HEK293 (cell line): ENCODE data around the gene NPEPL1.

Experiments
- REST ChIP-seq: fragments of 450-650 bp; formaldehyde crosslinking; IDR thresholded peaks from 2 replicates; pipeline ENCODE4 v1.5.1; 2016; ENCODE audit warnings: missing biosample characterization, missing genetic modification characterization
- WT1 ChIP-seq: fragments of 450-650 bp; formaldehyde crosslinking; IDR thresholded peaks from 2 replicates; pipeline ENCODE4 v1.5.1; 2016; ENCODE audit warnings: missing biosample characterization, missing genetic modification characterization
- ZNF121 ChIP-seq: fragments of 450-650 bp; formaldehyde crosslinking; IDR thresholded peaks from 2 replicates; pipeline ENCODE4 v1.5.1; 2016; ENCODE audit warnings: missing biosample characterization, missing genetic modification characterization
- ZNF184 ChIP-seq: fragments of 450-650 bp; IDR thresholded peaks from 2 replicates; pipeline ENCODE4 v1.5.1; 2018; ENCODE audit warnings: missing biosample characterization, mild to moderate bottlenecking, missing genetic modification characterization
- ZNF19 ChIP-seq: fragments of 450-650 bp; formaldehyde crosslinking; IDR thresholded peaks from 2 replicates; pipeline ENCODE4; 2016; ENCODE audit warnings: missing biosample characterization, missing genetic modification characterization, low read depth
- ZNF274 ChIP-seq, 2 experiments: fragments of 200-500 bp in 1 of 2; fragments of 450-650 bp in 1 of 2; sonication (Bioruptor generic) in 1 of 2; formaldehyde crosslinking in 1 of 2; IDR thresholded peaks; 2 replicates each; pipeline versions ENCODE4 v1.5.1 to v1.6.1; 2014 to 2016; ENCODE audit warnings: borderline replicate concordance in 1 of 2, inconsistent platforms in 1 of 2, low read length in 1 of 2, missing biosample characterization in 1 of 2, missing genetic modification characterization in 1 of 2
- ZNF501 ChIP-seq: fragments of 450-650 bp; formaldehyde crosslinking; IDR thresholded peaks from 2 replicates; pipeline ENCODE4 v1.5.1; 2016; ENCODE audit warnings: missing biosample characterization, missing genetic modification characterization
- ZSCAN18 ChIP-seq: fragments of 450-650 bp; formaldehyde crosslinking; IDR thresholded peaks from 2 replicates; pipeline ENCODE4 v1.5.1; 2016; ENCODE audit warnings: missing biosample characterization, missing genetic modification characterization
- TF ChIP-seq, protein P1 (sequence below): fragments of 450-650 bp; formaldehyde crosslinking; IDR thresholded peaks from 2 replicates; pipeline ENCODE4 v1.5.1; 2016; ENCODE audit warnings: missing biosample characterization, missing genetic modification characterization
- TF ChIP-seq, protein P2 (sequence below): fragments of 450-650 bp; formaldehyde crosslinking; IDR thresholded peaks from 2 replicates; pipeline ENCODE4 v1.5.1; 2017; ENCODE audit warnings: missing biosample characterization, missing genetic modification characterization
- TF ChIP-seq, protein P3 (sequence below): fragments of 450-650 bp; formaldehyde crosslinking; IDR thresholded peaks from 2 replicates; pipeline ENCODE4 v1.5.1; 2016; ENCODE audit warnings: missing biosample characterization, missing genetic modification characterization

GRCh38 chr20:58702859-58703648 is 10.5 kb downstream of the NPEPL1 start:
- TF ChIP-seq ZNF501 (tag by site-specific recombination) (no peak), ZSCAN18 (no peak), REST (tag by site-specific recombination) (no peak), ZNF184 (tag by site-specific recombination) (no peak), ZNF121 (tag by site-specific recombination) (no peak), ZNF19 (tag by site-specific recombination) (no peak), WT1 (tag by site-specific recombination) (no peak), ZNF274 (IDR thresholded peaks at IDR 0.05; ENCODE audit: low read length) (no peak), ZNF274 (tag by site-specific recombination; IDR thresholded peaks at IDR 0.05; ENCODE audit: borderline replicate concordance) (no peak)
- TF ChIP-seq, protein P1, sequence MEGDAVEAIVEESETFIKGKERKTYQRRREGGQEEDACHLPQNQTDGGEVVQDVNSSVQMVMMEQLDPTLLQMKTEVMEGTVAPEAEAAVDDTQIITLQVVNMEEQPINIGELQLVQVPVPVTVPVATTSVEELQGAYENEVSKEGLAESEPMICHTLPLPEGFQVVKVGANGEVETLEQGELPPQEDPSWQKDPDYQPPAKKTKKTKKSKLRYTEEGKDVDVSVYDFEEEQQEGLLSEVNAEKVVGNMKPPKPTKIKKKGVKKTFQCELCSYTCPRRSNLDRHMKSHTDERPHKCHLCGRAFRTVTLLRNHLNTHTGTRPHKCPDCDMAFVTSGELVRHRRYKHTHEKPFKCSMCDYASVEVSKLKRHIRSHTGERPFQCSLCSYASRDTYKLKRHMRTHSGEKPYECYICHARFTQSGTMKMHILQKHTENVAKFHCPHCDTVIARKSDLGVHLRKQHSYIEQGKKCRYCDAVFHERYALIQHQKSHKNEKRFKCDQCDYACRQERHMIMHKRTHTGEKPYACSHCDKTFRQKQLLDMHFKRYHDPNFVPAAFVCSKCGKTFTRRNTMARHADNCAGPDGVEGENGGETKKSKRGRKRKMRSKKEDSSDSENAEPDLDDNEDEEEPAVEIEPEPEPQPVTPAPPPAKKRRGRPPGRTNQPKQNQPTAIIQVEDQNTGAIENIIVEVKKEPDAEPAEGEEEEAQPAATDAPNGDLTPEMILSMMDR: no peak
- TF ChIP-seq, protein P2, sequence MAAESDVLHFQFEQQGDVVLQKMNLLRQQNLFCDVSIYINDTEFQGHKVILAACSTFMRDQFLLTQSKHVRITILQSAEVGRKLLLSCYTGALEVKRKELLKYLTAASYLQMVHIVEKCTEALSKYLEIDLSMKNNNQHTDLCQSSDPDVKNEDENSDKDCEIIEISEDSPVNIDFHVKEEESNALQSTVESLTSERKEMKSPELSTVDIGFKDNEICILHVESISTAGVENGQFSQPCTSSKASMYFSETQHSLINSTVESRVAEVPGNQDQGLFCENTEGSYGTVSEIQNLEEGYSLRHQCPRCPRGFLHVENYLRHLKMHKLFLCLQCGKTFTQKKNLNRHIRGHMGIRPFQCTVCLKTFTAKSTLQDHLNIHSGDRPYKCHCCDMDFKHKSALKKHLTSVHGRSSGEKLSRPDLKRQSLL (tag by site-specific recombination): no peak
- TF ChIP-seq, protein P3, sequence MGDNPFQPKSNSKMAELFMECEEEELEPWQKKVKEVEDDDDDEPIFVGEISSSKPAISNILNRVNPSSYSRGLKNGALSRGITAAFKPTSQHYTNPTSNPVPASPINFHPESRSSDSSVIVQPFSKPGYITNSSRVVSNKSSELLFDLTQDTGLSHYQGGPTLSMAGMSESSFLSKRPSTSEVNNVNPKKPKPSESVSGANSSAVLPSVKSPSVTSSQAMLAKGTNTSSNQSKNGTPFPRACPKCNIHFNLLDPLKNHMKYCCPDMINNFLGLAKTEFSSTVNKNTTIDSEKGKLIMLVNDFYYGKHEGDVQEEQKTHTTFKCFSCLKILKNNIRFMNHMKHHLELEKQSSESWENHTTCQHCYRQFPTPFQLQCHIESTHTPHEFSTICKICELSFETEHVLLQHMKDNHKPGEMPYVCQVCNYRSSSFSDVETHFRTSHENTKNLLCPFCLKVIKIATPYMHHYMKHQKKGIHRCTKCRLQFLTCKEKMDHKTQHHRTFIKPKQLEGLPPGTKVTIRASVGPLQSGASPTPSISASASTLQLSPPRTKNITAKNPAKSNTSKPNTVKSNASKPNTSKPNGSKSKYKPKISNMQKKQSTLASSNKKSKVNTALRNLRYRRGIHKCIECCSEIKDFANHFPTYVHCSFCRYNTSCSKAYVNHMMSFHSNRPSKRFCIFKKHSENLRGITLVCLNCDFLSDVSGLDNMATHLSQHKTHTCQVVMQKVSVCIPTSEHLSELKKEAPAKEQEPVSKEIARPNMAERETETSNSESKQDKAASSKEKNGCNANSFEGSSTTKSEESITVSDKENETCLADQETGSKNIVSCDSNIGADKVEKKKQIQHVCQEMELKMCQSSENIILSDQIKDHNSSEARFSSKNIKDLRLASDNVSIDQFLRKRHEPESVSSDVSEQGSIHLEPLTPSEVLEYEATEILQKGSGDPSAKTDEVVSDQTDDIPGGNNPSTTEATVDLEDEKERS (tag by site-specific recombination): no peak
